ENCODE data around the gene DLGAP1.

The DLGAP1 gene

DNA sequence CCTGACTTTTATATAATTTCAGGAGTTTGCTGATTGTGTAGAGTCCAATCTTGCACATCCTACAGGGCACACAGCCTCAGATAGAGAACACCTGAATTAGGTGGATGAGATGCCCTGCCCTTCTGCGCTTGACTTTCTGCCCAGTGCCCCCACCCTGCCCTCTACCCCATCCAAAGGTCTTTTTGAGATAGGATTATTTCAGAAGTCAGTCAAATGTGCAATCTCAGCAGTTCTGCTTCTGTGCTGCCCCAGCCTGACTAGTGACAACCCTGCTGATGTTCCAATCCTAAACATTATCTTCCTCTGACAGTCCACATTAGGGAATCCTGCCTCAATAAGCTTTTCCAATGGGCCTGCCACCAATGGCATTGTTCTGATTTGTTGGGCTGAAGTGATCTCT, 593.6 kb downstream of the DLGAP1 start:
- TF ChIP-seq ZFP30 (CRISPR knock-in tag; IDR thresholded peaks at IDR 0.05) (no peak), ARNTL (CRISPR knock-in tag; IDR thresholded peaks at IDR 0.05; ENCODE audit: borderline replicate concordance, low read depth) (no peak), OSR1 (CRISPR knock-in tag; IDR thresholded peaks at IDR 0.05) (no peak), ZC3H10 (CRISPR knock-in tag; IDR thresholded peaks at IDR 0.05) (no peak), SNAI2 (CRISPR knock-in tag; IDR thresholded peaks at IDR 0.05) (no peak), GLIS3 (CRISPR knock-in tag; IDR thresholded peaks at IDR 0.05) (no peak), PATZ1 (CRISPR knock-in tag; IDR thresholded peaks at IDR 0.05; ENCODE audit: borderline replicate concordance) (no peak), ISL1 (CRISPR knock-in tag; IDR thresholded peaks at IDR 0.05) (no peak), ZFP3 (CRISPR knock-in tag; IDR thresholded peaks at IDR 0.05) (no peak), CSRNP3 (CRISPR knock-in tag; IDR thresholded peaks at IDR 0.05) (no peak), BACH2 (CRISPR knock-in tag; IDR thresholded peaks at IDR 0.05; ENCODE audit: borderline replicate concordance) (no peak), TCF4 (CRISPR knock-in tag; IDR thresholded peaks at IDR 0.05; ENCODE audit: borderline replicate concordance) (no peak)
- TF ChIP-seq, protein P1, sequence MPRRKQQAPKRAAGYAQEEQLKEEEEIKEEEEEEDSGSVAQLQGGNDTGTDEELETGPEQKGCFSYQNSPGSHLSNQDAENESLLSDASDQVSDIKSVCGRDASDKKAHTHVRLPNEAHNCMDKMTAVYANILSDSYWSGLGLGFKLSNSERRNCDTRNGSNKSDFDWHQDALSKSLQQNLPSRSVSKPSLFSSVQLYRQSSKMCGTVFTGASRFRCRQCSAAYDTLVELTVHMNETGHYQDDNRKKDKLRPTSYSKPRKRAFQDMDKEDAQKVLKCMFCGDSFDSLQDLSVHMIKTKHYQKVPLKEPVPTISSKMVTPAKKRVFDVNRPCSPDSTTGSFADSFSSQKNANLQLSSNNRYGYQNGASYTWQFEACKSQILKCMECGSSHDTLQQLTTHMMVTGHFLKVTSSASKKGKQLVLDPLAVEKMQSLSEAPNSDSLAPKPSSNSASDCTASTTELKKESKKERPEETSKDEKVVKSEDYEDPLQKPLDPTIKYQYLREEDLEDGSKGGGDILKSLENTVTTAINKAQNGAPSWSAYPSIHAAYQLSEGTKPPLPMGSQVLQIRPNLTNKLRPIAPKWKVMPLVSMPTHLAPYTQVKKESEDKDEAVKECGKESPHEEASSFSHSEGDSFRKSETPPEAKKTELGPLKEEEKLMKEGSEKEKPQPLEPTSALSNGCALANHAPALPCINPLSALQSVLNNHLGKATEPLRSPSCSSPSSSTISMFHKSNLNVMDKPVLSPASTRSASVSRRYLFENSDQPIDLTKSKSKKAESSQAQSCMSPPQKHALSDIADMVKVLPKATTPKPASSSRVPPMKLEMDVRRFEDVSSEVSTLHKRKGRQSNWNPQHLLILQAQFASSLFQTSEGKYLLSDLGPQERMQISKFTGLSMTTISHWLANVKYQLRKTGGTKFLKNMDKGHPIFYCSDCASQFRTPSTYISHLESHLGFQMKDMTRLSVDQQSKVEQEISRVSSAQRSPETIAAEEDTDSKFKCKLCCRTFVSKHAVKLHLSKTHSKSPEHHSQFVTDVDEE (CRISPR knock-in tag; IDR thresholded peaks at IDR 0.05) = no peak
- TF ChIP-seq, protein P2, sequence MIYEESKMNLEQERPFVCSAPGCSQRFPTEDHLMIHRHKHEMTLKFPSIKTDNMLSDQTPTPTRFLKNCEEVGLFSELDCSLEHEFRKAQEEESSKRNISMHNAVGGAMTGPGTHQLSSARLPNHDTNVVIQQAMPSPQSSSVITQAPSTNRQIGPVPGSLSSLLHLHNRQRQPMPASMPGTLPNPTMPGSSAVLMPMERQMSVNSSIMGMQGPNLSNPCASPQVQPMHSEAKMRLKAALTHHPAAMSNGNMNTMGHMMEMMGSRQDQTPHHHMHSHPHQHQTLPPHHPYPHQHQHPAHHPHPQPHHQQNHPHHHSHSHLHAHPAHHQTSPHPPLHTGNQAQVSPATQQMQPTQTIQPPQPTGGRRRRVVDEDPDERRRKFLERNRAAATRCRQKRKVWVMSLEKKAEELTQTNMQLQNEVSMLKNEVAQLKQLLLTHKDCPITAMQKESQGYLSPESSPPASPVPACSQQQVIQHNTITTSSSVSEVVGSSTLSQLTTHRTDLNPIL (CRISPR knock-in tag; IDR thresholded peaks at IDR 0.05; ENCODE audit: low read depth) = no peak
- no peak for ATAC-seq

- no peak for TF ChIP-seq TOX (CRISPR knock-in tag; IDR thresholded peaks at IDR 0.05; ENCODE audit: borderline replicate concordance)
- no peak for TF ChIP-seq ZFP3 (CRISPR knock-in tag; IDR thresholded peaks at IDR 0.05)
- TF ChIP-seq GLIS3 (CRISPR knock-in tag; IDR thresholded peaks at IDR 0.05) = no peak
- no peak for TF ChIP-seq BACH2 (CRISPR knock-in tag; IDR thresholded peaks at IDR 0.05; ENCODE audit: borderline replicate concordance)
- TF ChIP-seq PPARA (CRISPR knock-in tag; IDR thresholded peaks at IDR 0.05; ENCODE audit: borderline replicate concordance) = no peak
- no peak for TF ChIP-seq ZNF8 (CRISPR knock-in tag; IDR thresholded peaks at IDR 0.05)
- TF ChIP-seq, protein P1 (CRISPR knock-in tag; IDR thresholded peaks at IDR 0.05) = no peak
- TF ChIP-seq ESRRG (CRISPR knock-in tag; IDR thresholded peaks at IDR 0.05) = no peak
- no peak for TF ChIP-seq TCF4 (CRISPR knock-in tag; IDR thresholded peaks at IDR 0.05; ENCODE audit: borderline replicate concordance)
- no peak for TF ChIP-seq ZNF565 (CRISPR knock-in tag; conservative IDR thresholded peaks at IDR 0.05; ENCODE audit: low read depth)
- no peak for TF ChIP-seq ZFP30 (CRISPR knock-in tag; IDR thresholded peaks at IDR 0.05)
- ATAC-seq = no peak
Observed at GRCh38 chr18:3857544-3857943, 597.6 kb downstream of the DLGAP1 start.

DNA sequence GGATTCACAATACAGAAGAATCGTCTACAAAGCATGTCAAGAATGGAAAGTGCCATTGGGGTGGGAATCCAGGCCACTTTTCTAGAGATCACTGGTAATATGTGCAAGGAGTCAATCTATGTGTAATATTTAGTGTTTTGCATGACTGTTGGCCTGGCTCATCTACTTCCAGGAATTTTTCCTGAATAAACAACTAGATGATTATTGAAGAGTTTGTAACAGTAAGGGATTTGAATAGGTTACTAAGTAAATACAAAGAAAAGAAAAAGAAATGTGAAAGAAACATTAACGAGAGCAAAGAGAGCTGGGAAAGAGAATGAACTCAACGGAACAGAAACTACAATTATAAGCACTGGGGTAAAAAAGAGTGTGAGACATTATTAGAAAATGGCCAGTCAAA, 599.1 kb downstream of the DLGAP1 start:
- ATAC-seq = no peak
- no peak for TF ChIP-seq ZC3H10 (CRISPR knock-in tag; IDR thresholded peaks at IDR 0.05)
- no peak for TF ChIP-seq POU6F1 (CRISPR knock-in tag; IDR thresholded peaks at IDR 0.05; ENCODE audit: borderline replicate concordance, low read depth)
- TF ChIP-seq TOX (CRISPR knock-in tag; IDR thresholded peaks at IDR 0.05; ENCODE audit: borderline replicate concordance) = no peak
- no peak for TF ChIP-seq ZNF70 (CRISPR knock-in tag; IDR thresholded peaks at IDR 0.05)
- TF ChIP-seq, protein P2 (CRISPR knock-in tag; IDR thresholded peaks at IDR 0.05; ENCODE audit: low read depth) = no peak
- TF ChIP-seq PPARA (CRISPR knock-in tag; IDR thresholded peaks at IDR 0.05; ENCODE audit: borderline replicate concordance) = no peak
- no peak for TF ChIP-seq GLIS3 (CRISPR knock-in tag; IDR thresholded peaks at IDR 0.05)
- no peak for TF ChIP-seq TCF4 (CRISPR knock-in tag; IDR thresholded peaks at IDR 0.05; ENCODE audit: borderline replicate concordance)
- TF ChIP-seq SNAI2 (CRISPR knock-in tag; IDR thresholded peaks at IDR 0.05) = no peak
- TF ChIP-seq RARB (CRISPR knock-in tag; IDR thresholded peaks at IDR 0.05) = no peak
- TF ChIP-seq ESRRG (CRISPR knock-in tag; IDR thresholded peaks at IDR 0.05) = no peak
- no peak for TF ChIP-seq ZFP3 (CRISPR knock-in tag; IDR thresholded peaks at IDR 0.05)
- no peak for TF ChIP-seq ZNF8 (CRISPR knock-in tag; IDR thresholded peaks at IDR 0.05)
- no peak for TF ChIP-seq ZNF565 (CRISPR knock-in tag; conservative IDR thresholded peaks at IDR 0.05; ENCODE audit: low read depth)

Measured in SK-N-SH treated with all-trans-retinoic acid at 6 μM for 48 hours (cell line).